Measurements from ENCODE around the gene FCRLA.

FCRLA gene

DNA sequence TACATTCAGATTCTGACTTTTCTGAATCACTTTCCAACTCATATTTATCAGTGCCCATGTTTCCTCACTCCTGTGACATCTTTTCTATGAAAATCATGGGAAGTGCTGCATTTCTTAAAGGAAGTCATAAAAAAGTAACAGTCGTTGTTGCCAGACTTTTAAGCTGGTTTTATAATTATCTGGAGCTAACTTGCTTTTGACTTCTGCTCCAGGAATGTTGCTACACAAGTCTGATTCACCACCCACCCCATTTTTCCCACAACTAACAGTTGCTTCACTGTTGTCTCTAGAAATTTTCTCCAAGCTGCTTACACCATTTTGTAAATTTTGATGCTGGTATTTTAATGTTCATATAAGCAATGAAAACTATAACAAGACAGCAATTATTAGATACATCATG is 26.5 kb downstream of the FCRLA start:
- DNase-seq, result no peak

DNA sequence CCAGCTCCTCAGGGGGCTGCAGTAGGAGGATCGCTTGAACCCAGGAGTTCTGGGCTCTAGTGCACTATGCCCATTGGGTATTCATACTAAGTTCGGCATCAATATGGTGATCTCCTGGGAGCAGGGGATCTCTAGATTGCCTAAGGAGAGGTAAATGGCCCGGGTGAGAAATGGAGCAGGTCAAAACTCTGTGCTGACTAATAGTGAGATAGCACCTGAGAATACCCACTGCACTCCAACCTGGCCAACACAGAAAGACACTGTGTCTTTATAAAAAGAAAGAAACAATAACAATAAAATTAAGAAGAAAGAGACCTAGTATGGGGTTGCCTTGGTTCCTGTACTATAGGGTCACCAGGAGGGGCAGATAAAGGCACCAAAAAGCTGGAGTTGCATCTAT is 28.8 kb downstream of the FCRLA start:
- DNase-seq, result no peak

DNA sequence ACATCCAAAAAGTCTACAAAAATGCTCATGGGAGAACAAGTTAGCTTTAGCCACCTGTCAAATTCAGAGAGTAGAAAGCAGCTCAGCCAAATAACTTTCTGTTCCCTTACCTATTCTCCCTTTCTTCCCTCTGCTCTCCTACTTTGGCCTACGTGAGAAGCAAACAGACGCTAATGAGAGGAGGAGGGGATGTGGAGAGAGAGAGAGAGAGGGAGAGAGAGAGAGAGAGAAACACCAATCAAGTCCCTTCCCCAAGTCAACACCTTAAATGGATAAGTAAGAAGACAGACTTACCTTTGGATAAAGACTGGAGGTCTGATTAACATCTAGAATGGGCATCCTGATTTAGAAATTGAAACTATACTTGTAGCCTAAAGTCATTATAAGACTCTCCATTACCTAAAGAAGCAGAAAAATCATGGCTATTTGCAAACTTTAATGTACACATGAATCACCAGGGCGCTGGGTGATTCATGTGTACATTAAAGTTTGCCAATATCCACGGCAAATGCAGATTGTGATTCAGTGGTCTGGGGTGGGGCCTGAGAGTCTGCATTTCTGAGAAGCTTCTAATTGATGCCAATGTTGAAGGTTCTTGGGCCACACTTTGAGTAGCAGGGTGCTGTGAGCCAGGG is 29.4 kb downstream of the FCRLA start:
- DNase-seq, result peak; percentile 59

DNA sequence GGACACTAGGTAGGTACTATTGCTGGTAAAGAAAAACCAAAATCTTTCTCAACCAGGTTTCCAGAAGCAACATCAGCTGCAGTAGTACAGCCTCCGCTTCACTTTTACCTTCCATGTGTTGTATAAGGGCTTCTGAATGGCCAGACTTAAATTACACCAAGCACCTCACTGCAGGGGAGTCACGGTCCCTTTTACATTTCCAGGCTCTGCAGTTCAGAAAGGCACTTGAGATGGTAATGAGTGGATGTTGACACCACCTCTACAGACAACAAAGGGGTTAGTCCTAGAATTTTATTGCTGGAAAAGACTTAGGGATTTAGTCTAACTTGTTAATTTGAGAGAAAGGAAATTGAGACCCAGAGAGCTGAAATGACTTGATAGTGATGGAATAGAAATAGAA is 30.6 kb downstream of the FCRLA start:
- DNase-seq, result no peak

DNA sequence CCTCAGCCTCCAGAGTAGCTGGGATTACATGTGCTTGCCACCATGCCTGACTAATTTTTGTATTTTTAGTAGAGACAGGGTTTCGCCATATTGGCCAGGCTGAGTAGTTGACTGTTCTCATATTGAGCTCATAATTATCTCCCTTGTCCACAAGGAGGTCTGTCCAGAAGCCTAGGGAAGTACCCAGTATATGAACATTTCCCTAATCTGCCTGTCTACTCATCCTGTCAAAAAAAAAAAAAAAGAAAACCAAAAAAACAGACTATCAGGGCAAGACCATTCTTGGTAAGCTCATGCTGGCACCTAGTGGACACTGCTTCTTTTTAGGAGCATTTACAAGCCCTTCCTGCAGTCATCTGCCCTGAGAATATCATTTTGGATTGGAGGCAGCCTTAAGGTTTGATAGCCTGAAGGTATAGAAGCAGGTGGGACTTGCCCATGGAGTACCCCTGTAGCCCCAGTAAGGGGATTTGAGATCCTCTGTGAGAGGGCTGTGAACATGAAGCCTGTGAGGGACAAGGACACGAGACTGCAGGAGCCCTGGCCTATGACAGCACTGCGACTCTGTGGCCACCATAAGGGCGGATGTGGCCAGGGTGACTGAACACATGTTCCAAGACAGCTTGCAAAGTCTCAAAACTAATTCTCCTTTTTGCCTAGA is 31.7 kb downstream of the FCRLA start:
- peak; percentile 47 for DNase-seq

DNA sequence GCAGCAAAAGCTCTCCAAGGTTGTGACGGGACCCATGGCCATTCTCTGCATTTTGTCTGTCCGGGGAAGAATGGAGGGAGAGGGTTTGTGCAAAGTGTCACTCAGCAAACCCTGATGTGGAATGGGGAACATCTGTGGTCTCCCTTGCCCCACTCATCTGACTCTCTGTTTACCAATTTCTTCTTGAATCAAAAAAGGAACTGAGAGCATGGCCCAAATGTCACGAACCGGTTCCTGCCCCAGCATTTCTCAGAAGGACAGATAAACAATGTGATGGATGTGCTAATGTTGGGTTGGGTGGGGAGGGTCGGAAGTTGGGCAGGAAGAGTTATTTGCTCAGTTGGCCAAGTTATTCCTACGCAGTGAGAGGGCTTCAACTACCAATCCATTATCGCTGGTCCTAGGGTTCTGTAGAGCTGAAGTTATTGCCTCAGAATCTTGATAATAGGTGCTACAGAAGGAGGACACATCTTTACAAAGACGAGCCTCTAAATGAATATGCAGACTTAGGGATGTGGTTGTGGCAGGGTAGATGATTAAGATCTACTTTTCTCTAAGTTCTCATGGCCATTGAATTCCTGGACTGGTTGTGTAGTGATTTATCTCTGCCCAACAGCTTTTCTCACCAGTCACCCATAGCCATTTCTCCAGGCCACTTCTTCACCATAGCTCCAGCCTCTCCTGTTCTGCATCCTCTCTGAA is 33.0 kb downstream of the FCRLA start:
- DNase-seq, result no peak

DNA sequence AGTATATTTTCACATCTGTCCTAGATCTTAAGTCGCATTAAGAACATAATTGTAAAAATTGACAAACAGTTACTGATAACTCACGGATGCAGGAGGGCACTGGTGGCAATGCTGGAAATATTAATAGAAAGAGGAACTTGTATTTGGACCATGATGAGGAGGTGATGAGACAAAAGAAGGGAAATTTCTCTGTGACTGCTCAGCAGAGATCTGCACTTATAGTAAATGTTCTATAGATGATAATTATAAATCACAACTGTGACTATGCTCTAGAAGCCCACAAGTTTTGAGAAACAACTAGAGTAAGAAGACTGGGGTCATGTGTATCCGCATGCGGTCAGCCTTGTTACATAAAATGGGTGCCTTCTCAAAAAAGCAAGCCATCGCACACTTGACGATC is 33.9 kb downstream of the FCRLA start:
- DNase-seq, result no peak

DNA sequence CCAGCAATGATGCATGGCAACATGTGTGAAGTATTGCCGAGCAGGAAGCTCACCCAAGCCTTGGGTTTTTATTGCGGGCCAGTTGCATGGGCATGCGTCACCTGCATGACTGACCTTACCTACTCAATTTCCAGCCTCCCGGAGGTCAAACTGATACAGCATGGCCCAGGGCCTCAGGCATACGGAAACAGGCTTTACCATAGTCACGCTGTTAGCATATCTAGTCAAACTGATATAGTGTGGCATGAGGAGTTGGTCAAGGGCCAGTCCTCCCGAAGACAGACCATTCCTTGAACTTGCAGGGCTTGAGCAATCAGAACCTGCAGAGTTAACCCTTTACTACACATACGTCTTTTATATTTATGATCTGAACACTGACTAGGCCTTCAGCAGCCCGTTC is 36.2 kb downstream of the FCRLA start:
- no peak for DNase-seq

DNA sequence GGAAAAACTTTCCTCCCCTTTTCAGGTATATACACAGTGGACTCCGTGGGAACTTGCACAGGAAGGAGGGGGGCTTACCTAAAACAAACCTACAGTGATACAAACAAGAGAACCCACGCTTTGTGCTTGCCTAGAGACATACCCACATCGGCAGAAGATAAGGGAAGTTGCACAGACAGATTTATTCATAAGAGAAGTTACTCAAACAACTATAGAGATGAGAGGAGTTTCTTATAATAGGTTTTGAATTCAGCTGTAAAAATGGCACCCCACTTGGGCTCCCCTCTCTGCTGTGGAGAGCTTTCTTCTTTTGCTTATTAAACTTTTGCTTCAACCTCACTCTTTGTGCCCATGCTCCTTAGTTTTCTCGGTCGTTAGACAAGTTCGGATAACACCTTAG is 40.8 kb downstream of the FCRLA start:
- DNase-seq, result no peak

DNA sequence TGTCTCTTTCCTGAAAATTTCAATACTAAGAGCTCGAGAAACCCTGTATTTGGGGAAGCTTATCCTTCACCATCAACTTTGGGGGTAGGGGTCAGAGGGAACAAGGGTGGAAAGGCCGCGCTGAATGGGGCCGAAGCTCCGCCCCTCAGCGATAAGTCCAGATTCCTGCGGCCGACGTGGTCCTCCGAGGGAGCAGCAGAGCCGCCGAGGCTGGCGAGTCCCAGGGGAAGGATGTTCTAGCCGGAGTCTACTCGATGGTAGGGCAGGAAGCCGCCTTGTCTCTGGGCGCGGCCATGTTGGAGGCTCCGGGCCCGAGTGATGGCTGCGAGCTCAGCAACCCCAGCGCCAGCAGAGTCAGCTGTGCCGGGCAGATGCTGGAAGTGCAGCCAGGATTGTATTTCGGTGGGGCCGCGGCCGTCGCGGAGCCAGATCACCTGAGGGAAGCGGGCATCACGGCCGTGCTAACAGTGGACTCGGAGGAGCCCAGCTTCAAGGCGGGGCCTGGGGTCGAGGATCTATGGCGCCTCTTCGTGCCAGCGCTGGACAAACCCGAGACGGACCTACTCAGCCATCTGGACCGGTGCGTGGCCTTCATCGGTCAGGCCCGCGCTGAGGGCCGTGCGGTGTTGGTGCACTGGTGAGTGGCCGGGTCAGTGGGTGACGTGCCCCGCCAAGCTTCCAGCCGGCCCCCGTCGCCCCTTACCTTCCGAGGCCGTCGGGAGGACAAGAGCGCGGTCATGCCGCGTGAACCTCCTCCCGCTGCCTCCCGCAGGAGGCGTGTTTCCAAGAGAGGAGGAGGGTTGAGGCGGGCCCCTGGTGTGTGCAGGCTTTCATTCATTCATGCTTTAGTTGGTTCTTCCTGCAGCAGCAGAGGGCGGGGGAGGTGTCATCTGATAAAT is 42.7 kb downstream of the FCRLA start, which contains the start of gene DUSP12:
TSS of gene DUSP12 (plus strand) at position 278 of the 899 bp plus-strand sequence. CDS start at position 294, 16 bp downstream.
- DNase-seq, result peak; percentile 93

DNA sequence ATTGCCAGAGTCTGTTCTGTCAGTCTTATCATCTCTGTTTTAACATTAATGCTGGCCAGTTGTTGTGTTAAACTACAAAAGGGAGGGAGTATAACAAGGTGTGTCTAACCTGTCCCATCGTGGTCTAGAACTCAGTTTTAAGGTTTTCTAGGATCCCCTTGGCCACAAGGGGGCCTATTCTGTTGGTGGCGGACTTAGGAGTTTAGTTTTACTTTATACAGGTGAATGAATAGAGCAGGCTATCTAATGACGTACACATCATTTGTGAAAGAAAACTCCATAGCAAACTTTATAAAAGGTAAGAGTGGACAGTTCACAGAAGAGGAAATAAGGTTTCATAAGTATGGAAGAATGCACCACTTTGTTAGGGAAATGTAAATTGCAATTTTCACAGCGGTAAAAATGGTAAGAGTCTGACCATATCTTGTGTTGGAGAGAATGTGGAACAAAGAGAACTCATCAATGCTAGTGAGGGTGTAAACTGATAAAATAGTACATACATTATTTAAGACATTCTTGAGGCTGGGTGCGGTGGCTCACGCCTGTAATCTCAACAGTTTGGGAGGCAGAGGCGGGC is 56.6 kb downstream of the FCRLA start:
- DNase-seq, result peak; percentile 52

Measured in activated CD4-positive, alpha-beta T cell treated with anti-CD3 and anti-CD28 coated beads for 48 hours (primary cell).